Lung (tissue), 12 donors: Measurements from ENCODE around the gene ADGRB2. TPM values are rescaled to one million over a fixed set of nuclear protein-coding genes. Genes with fewer than 3 reads are reported as not detected.

Source experiments
- ATAC-seq: fragments of 200-7000 bp; cut with Tn5 transposase; one replicate; pipeline ENCODE4 v1.9.1; 2020; ENCODE audit warnings: moderate number of reproducible peaks; ENCODE audit not compliant: insufficient read depth, low FRiP score
- DNase-seq, 3 donors: peaks; one replicate each; pipeline ENCODE4 v3.0.0-alpha.2; 2013 to 2017
- H3K27ac ChIP-seq, 2 donors: one replicate each; pipeline ENCODE4 v1.5.1; 2013; ENCODE audit warnings: mild to moderate bottlenecking in 2 of 2, moderate library complexity in 2 of 2, control low read depth in 1 of 2, inconsistent platforms in 1 of 2, low read depth in 1 of 2, low read length in 1 of 2
- H3K27me3 ChIP-seq, 3 donors: one replicate each; pipeline ENCODE4 v1.5.1; 2013; ENCODE audit warnings: low read length in 2 of 3; ENCODE audit not compliant: control insufficient read depth in 3 of 3, insufficient read depth in 3 of 3
- H3K36me3 ChIP-seq, 4 donors: one replicate each; pipeline ENCODE4 v1.5.1; 2013; ENCODE audit warnings: low read length in 4 of 4, mild to moderate bottlenecking in 1 of 4, moderate library complexity in 1 of 4; ENCODE audit not compliant: control insufficient read depth in 4 of 4, insufficient read depth in 4 of 4
- H3K4me1 ChIP-seq, 5 donors: one replicate each; pipeline ENCODE4 v1.5.1; 2013; ENCODE audit warnings: low read length in 5 of 5, mild to moderate bottlenecking in 2 of 5, moderate library complexity in 1 of 5; ENCODE audit not compliant: control insufficient read depth in 5 of 5, insufficient read depth in 5 of 5
- H3K4me3 ChIP-seq: one replicate; pipeline ENCODE4 v1.5.1; 2013; ENCODE audit warnings: mild to moderate bottlenecking, control low read depth, moderate library complexity
- H3K9ac ChIP-seq, 2 donors: one replicate each; pipeline ENCODE4 v1.5.1; 2013; ENCODE audit warnings: low read length in 2 of 2, control low read depth in 1 of 2; ENCODE audit not compliant: insufficient read depth in 1 of 2
- H3K9me3 ChIP-seq, 4 donors: one replicate each; pipeline ENCODE4 v1.5.1; 2013; ENCODE audit warnings: low read length in 3 of 4, mild to moderate bottlenecking in 1 of 4, moderate library complexity in 1 of 4; ENCODE audit not compliant: control insufficient read depth in 4 of 4, insufficient read depth in 3 of 4
- CTCF ChIP-seq: IDR thresholded peaks from 2 replicates; pipeline ENCODE4 v1.5.1; 2012; ENCODE audit warnings: mild to moderate bottlenecking; ENCODE audit errors: control extremely low read depth, extremely low read depth
- WGBS, 2 donors: extraction: QIAGEN DNeasy Blood & Tissue Kit; methylation state at CpG; one replicate each; pipeline ENCODE4 v1.1.7; 2013; 5-methylcytosine and 5-hydroxymethylcytosine counted together
- polyA plus RNA-seq, 2 donors: library from polyadenylated mRNA; stranded (reverse); fragments of 200-250 nt; gene quantifications; one replicate each; pipeline ENCODE4 v1.2.1, GENCODE V29; 2013
- total RNA-seq, 2 donors: library from RNA; depleted of rRNA in 1 of 2; stranded (reverse); fragments of >200 nt in 1 of 2; gene quantifications; one replicate each; pipeline ENCODE4 v1.2.1, GENCODE V29; 2014 to 2021
- donor health status: control.
- donor health status: control.
- donor health status: Bipolar disorder and iron deficiency.
- donor health status: healthy.
- donor health status: DM: yes; HTN: yes; CAD: no.

ADGRB2 gene
- total and polyA plus RNA-seq, 4 donors = 0.44 to 7.6 (median 1.3) TPM

GRCh38 chr1:31804098-31804497, 40.0 kb upstream of the ADGRB2 start:
- H3K27me3 ChIP-seq = no peaks in the 10 kb centered on the region
- no peak overlapping the region for H3K4me3 ChIP-seq
- H3K9me3 ChIP-seq = no peaks in the 10 kb centered on the region
- no peak overlapping the region for H3K9ac ChIP-seq
- WGBS, 2 donors = 65 to 83% methylated on average over 1 of the region's 1 CpG
- H3K4me1 ChIP-seq = peaks cover 0 to 3% (median 0%) of the 10 kb centered on the region in 5 donors
- DNase-seq = no peak
- no peaks in the 10 kb centered on the region for H3K36me3 ChIP-seq
- H3K27ac ChIP-seq = no peak overlapping the region
- no peak for ATAC-seq
- no peak for TF ChIP-seq CTCF

GRCh38 chr1:31803610-31804009, 39.5 kb upstream of the ADGRB2 start:
- ATAC-seq (no peak), DNase-seq (no peak)
- no peaks in the 10 kb centered on the region for H3K9me3 ChIP-seq
- WGBS, 2 donors = 95 to 98% methylated on average over 2 of the region's 2 CpGs
- no peak for TF ChIP-seq CTCF
- H3K9ac ChIP-seq = no peak overlapping the region
- no peak overlapping the region for H3K27ac ChIP-seq
- no peaks in the 10 kb centered on the region for H3K36me3 ChIP-seq
- H3K27me3 ChIP-seq = no peaks in the 10 kb centered on the region
- no peak overlapping the region for H3K4me3 ChIP-seq
- peaks cover 0 to 8% (median 0%) of the 10 kb centered on the region in 5 donors for H3K4me1 ChIP-seq

GRCh38 chr1:31802190-31803150, 38.3 kb upstream of the ADGRB2 start:
- Histone ChIP-seq H3K9ac (peak overlapping the region in 1 of 2 donors; percentile 61), H3K4me1 (peaks cover 0 to 10% (median 3%) of the 10 kb centered on the region in 5 donors), H3K9me3 (no peaks in the 10 kb centered on the region), H3K36me3 (no peaks in the 10 kb centered on the region), H3K27me3 (no peaks in the 10 kb centered on the region), H3K4me3 (no peak overlapping the region), H3K27ac (no peak overlapping the region)
- DNase-seq = peak in 1 of 3 donors; percentile 25
- no peak for ATAC-seq
- 48 to 63% methylated on average over 13 of the region's 13 CpGs for WGBS, 2 donors
- TF ChIP-seq CTCF = no peak
